IMR-90 (cell line): Measurements from ENCODE around the gene FBLN7.

ENCODE experiments used
- BHLHE40 ChIP-seq: fragments of 150-350 bp; IDR thresholded peaks from 2 replicates; pipeline ENCODE4 v1.6.1; 2016; ENCODE audit warnings: mild to moderate bottlenecking, low read depth, low read length
- RCOR1 ChIP-seq: IDR thresholded peaks from 2 replicates; pipeline ENCODE4 v1.6.1; 2012; ENCODE audit warnings: mild to moderate bottlenecking, low read length, improper control_type of control experiment; ENCODE audit not compliant: insufficient replicate concordance
- TF ChIP-seq, protein P1 (sequence below): conservative IDR thresholded peaks from 2 replicates; pipeline ENCODE4 v1.5.1; 2012; ENCODE audit warnings: mild to moderate bottlenecking, low read depth, low read length, improper control_type of control experiment

DNA sequence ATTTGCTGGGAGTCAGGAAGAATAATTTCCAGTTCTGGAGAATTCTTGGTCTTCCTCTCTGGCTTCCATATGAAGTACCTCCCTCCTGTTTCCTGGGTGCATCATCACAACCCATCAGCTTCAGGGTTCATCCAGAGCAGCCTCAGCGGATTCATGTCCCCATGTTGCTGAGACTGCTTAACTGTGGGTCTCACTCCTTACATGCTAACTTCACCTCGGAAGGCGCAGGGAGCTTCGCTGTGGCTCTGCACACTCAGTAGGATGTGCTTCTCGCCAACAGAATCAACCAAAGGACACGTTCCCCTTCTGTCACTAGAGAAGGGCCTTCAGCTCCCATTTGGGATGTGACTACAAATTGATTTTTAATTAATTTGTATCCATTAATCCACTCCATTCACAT, 24.2 kb downstream of the FBLN7 start:
- TF ChIP-seq, protein P1, sequence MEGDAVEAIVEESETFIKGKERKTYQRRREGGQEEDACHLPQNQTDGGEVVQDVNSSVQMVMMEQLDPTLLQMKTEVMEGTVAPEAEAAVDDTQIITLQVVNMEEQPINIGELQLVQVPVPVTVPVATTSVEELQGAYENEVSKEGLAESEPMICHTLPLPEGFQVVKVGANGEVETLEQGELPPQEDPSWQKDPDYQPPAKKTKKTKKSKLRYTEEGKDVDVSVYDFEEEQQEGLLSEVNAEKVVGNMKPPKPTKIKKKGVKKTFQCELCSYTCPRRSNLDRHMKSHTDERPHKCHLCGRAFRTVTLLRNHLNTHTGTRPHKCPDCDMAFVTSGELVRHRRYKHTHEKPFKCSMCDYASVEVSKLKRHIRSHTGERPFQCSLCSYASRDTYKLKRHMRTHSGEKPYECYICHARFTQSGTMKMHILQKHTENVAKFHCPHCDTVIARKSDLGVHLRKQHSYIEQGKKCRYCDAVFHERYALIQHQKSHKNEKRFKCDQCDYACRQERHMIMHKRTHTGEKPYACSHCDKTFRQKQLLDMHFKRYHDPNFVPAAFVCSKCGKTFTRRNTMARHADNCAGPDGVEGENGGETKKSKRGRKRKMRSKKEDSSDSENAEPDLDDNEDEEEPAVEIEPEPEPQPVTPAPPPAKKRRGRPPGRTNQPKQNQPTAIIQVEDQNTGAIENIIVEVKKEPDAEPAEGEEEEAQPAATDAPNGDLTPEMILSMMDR, result no peak
- TF ChIP-seq BHLHE40 (no peak), RCOR1 (no peak)
